Parathyroid adenoma (tissue), 2 donors: ENCODE measurements around the gene FNDC1.

Experiments
- H2AFZ ChIP-seq: fragments of 300-600 bp; sonication (generic); one replicate; pipeline ENCODE4 v1.7.0; 2017; ENCODE audit warnings: antibody characterized with exemption, mild to moderate bottlenecking
- H3K27ac ChIP-seq: fragments of 300-600 bp; sonication (generic); one replicate; pipeline ENCODE4 v1.7.0; 2017
- H3K27me3 ChIP-seq: fragments of 300-600 bp; sonication (generic); one replicate; pipeline ENCODE4 v1.7.0; 2017; ENCODE audit warnings: low read length; ENCODE audit not compliant: control insufficient read depth, insufficient read depth
- H3K36me3 ChIP-seq: fragments of 300-600 bp; sonication (generic); one replicate; pipeline ENCODE4 v1.7.0; 2017; ENCODE audit warnings: low read length; ENCODE audit not compliant: control insufficient read depth, insufficient read depth
- H3K4me1 ChIP-seq: fragments of 300-600 bp; sonication (generic); one replicate; pipeline ENCODE4 v1.7.0; 2017; ENCODE audit warnings: control low read depth
- H3K4me2 ChIP-seq: fragments of 300-600 bp; sonication (generic); one replicate; pipeline ENCODE4 v1.7.0; 2017; ENCODE audit warnings: low read length
- H3K4me3 ChIP-seq: fragments of 300-600 bp; sonication (generic); one replicate; pipeline ENCODE4 v1.7.0; 2017; ENCODE audit warnings: low read depth, low read length
- H3K79me2 ChIP-seq: fragments of 300-600 bp; sonication (generic); one replicate; pipeline ENCODE4 v1.7.0; 2017; ENCODE audit warnings: control low read depth
- H3K9ac ChIP-seq: fragments of 300-600 bp; sonication (generic); one replicate; pipeline ENCODE4 v1.7.0; 2017; ENCODE audit warnings: mild to moderate bottlenecking
- H3K9me3 ChIP-seq: fragments of 300-600 bp; sonication (generic); one replicate; pipeline ENCODE4 v1.7.0; 2017; ENCODE audit warnings: low read length; ENCODE audit not compliant: control insufficient read depth
- CTCF ChIP-seq: fragments of 300-600 bp; sonication (generic); IDR thresholded peaks from one replicate; pipeline ENCODE4 v1.7.0; 2017; ENCODE audit warnings: antibody characterized with exemption, mild to moderate bottlenecking
- donor health status: primary hyperparathyroidism.

The FNDC1 gene

DNA sequence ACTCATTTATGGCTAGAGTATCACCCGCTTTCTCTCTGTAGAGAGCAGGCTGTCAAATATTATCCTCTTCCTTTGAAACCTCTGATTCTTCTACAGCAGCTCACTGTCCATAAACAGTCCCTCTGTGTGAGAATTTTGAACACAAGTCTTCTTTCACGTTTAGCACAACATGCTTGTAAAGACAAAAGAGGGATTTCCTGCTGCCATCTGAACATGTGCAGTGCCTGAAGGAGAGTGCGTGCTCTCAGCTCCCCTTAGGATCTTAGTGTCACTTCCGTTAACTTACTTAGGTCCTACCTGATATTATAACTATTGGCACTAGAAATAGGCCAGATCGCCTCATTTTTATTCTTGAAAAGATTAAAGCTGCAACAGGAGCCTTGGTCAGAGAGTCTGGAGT is 50.9 kb downstream of the FNDC1 start:
- Histone ChIP-seq H3K9me3 (no peaks in the 10 kb centered on the region), H3K36me3 (no peaks in the 10 kb centered on the region), H3K4me3 (no peak overlapping the region), H3K9ac (no peak overlapping the region), H3K27me3 (no peaks in the 10 kb centered on the region), H3K4me2 (no peak overlapping the region), H3K4me1 (no peaks in the 10 kb centered on the region), H3K27ac (no peak overlapping the region), H3K79me2 (no peaks in the 10 kb centered on the region), H2AFZ (no peak overlapping the region)
- TF ChIP-seq CTCF = no peak

GRCh38 chr6:159221486-159222170 is 52.4 kb downstream of the FNDC1 start:
- Histone ChIP-seq H3K4me2 (no peak overlapping the region), H3K4me3 (no peak overlapping the region)

GRCh38 chr6:159224452-159224851 is 55.3 kb downstream of the FNDC1 start:
- no peaks in the 10 kb centered on the region for H3K9me3 ChIP-seq
- no peak overlapping the region for H3K27ac ChIP-seq
- no peak overlapping the region for H3K4me3 ChIP-seq
- no peak overlapping the region for H3K9ac ChIP-seq
- no peaks in the 10 kb centered on the region for H3K36me3 ChIP-seq
- H3K27me3 ChIP-seq = no peaks in the 10 kb centered on the region
- TF ChIP-seq CTCF = no peak
- no peaks in the 10 kb centered on the region for H3K4me1 ChIP-seq
- no peak overlapping the region for H2AFZ ChIP-seq
- no peak overlapping the region for H3K4me2 ChIP-seq
- no peaks in the 10 kb centered on the region for H3K79me2 ChIP-seq

More at GRCh38 chr6:159221486-159222170, 52.4 kb downstream of the FNDC1 start:
- Histone ChIP-seq H2AFZ (no peak overlapping the region), H3K9ac (no peak overlapping the region), H3K27ac (no peak overlapping the region), H3K79me2 (no peaks in the 10 kb centered on the region), H3K4me1 (no peaks in the 10 kb centered on the region), H3K9me3 (no peaks in the 10 kb centered on the region), H3K27me3 (no peaks in the 10 kb centered on the region), H3K36me3 (no peaks in the 10 kb centered on the region)
- TF ChIP-seq CTCF = no peak

GRCh38 chr6:159229651-159230051 is 60.5 kb downstream of the FNDC1 start:
- H3K27me3 ChIP-seq = no peaks in the 10 kb centered on the region
- no peaks in the 10 kb centered on the region for H3K9me3 ChIP-seq
- no peak overlapping the region for H3K27ac ChIP-seq
- no peak overlapping the region for H2AFZ ChIP-seq
- TF ChIP-seq CTCF = no peak
- no peak overlapping the region for H3K4me3 ChIP-seq
- H3K4me1 ChIP-seq = no peaks in the 10 kb centered on the region
- no peak overlapping the region for H3K4me2 ChIP-seq
- no peaks in the 10 kb centered on the region for H3K79me2 ChIP-seq
- no peak overlapping the region for H3K9ac ChIP-seq
- H3K36me3 ChIP-seq = no peaks in the 10 kb centered on the region

- no peak overlapping the region for H3K4me2 ChIP-seq
- no peaks in the 10 kb centered on the region for H3K4me1 ChIP-seq
- H2AFZ ChIP-seq = no peak overlapping the region
- no peaks in the 10 kb centered on the region for H3K36me3 ChIP-seq
- no peaks in the 10 kb centered on the region for H3K9me3 ChIP-seq
- no peaks in the 10 kb centered on the region for H3K27me3 ChIP-seq
- TF ChIP-seq CTCF = no peak
- no peak overlapping the region for H3K4me3 ChIP-seq
- no peak overlapping the region for H3K27ac ChIP-seq
- no peak overlapping the region for H3K9ac ChIP-seq
- no peaks in the 10 kb centered on the region for H3K79me2 ChIP-seq
These were observed 63.0 kb downstream of the FNDC1 start for GRCh38 chr6:159232106-159232645.
